Body of pancreas (tissue), 4 donors: Measurements from ENCODE around the gene ACAP3.

ENCODE experiments used
- POLR2A ChIP-seq, 3 donors: fragments of 450-650 bp; IDR thresholded peaks; one replicate each; pipeline ENCODE4 v1.6.1; 2016; ENCODE audit warnings: antibody characterized with exemption in 3 of 3, mild to moderate bottlenecking in 2 of 3
- TF ChIP-seq, protein P1 (sequence below), 7 experiments: fragments of 450-650 bp in 4 of 7; fragments of 200-600 bp in 3 of 7; sonication (generic) in 3 of 7; IDR thresholded peaks; one replicate each; pipeline ENCODE4 v1.5.1; 2016 to 2019; ENCODE audit warnings: antibody characterized with exemption in 7 of 7

DNA sequence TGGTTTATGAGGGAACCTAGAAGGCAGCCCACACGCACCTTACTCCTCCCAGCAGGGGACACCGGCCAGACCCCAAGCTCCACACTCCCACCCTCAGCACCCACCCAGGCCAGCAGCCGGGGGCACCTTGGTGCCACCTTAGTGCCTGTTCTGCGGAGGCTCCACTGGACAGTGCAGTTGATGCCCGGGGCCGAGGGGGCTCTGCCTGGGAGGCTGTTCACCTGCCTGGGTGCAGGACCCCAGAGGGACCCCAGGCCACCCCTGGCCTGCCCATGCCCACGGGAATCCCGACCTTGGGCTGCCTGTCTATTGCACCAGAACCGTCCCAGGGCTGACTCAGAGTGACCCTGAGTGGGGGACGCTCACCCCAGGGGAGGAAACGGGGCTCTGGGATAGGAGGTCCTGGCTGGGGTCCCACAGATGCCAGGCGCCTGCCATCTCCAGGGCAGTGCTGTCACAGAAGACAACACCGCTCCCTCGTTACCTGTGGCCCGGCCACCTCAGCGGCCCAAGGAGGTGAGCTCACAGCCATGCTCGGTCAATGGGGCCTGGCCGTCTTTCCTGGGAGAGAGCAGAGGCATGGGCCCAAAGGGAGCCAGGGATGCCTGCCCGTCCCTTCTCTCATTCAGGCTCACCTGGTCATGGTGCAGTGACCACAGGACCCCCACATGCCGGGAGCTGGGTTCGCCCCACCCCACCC is 26.8 kb downstream of the ACAP3 start:
- TF ChIP-seq, protein P1, sequence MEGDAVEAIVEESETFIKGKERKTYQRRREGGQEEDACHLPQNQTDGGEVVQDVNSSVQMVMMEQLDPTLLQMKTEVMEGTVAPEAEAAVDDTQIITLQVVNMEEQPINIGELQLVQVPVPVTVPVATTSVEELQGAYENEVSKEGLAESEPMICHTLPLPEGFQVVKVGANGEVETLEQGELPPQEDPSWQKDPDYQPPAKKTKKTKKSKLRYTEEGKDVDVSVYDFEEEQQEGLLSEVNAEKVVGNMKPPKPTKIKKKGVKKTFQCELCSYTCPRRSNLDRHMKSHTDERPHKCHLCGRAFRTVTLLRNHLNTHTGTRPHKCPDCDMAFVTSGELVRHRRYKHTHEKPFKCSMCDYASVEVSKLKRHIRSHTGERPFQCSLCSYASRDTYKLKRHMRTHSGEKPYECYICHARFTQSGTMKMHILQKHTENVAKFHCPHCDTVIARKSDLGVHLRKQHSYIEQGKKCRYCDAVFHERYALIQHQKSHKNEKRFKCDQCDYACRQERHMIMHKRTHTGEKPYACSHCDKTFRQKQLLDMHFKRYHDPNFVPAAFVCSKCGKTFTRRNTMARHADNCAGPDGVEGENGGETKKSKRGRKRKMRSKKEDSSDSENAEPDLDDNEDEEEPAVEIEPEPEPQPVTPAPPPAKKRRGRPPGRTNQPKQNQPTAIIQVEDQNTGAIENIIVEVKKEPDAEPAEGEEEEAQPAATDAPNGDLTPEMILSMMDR (IDR thresholded peaks at IDR 0.05), result no peak
- no peak for TF ChIP-seq POLR2A (IDR thresholded peaks at IDR 0.05)
